GM12892 (cell line): Measurements from ENCODE around the gene ZNF275. TPM values are rescaled to one million over a fixed set of nuclear protein-coding genes. Genes with fewer than 3 reads are reported as not detected.
"Not testable (repeated sequence)": the region's sequence is repeated elsewhere in the genome, so short reads cannot be mapped to it uniquely, and the experiment has no call there.

ENCODE experiments used
- DNase-seq: peaks from one replicate; pipeline ENCODE4 v3.0.0; 2011; ENCODE audit not compliant: insufficient read length
- FAIRE-seq: peaks from 2 replicates; lab custom pipeline; 2011; peaks lifted over from hg19 to GRCh38; lab: Jason Lieb, UNC
- POLR2A ChIP-seq: IDR thresholded peaks from 2 replicates; pipeline ENCODE4 v1.6.1; 2011; ENCODE audit warnings: low read depth, low read length, control low read depth
- POLR2AphosphoS5 ChIP-seq: IDR thresholded peaks from 2 replicates; pipeline ENCODE4 v1.6.1; 2011; ENCODE audit warnings: low read depth, low read length, control low read depth
- TAF1 ChIP-seq: IDR thresholded peaks from 2 replicates; pipeline ENCODE4 v1.6.1; 2011; ENCODE audit warnings: low read depth, mild to moderate bottlenecking, control low read depth, low read length, borderline replicate concordance
- polyA plus RNA-seq: library from polyadenylated mRNA; unstranded; fragments of >200 nt; gene quantifications from one replicate; pipeline ENCODE4 v1.2.1, GENCODE V29; 2012; ENCODE audit warnings: missing spikeins, inconsistent platforms; ENCODE audit not compliant: missing spikeins

ZNF275 gene
- polyA plus RNA-seq, result 6.8 TPM

- DNase-seq (peak; percentile 72), FAIRE-seq (peak; percentile 21)
- TF ChIP-seq POLR2A, result peak; percentile 76; the same call in 1 of the 2 replicates
- TF ChIP-seq POLR2AphosphoS5, result no peak
- peak; percentile 51; the same call in 1 of the 2 replicates for TF ChIP-seq TAF1
Observed at GRCh38 chrX:153333821-153334653, at the start of gene ZNF275. TSS of gene ZNF275 (plus strand) at chrX:153334153. CDS start at chrX:153336680, 2,527 bp downstream.

GRCh38 chrX:153285678-153286077 lies 48.3 kb upstream of the ZNF275 start:
- not testable (repeated sequence) for FAIRE-seq, DNase-seq

- DNase-seq, FAIRE-seq: not testable (repeated sequence)
Observed at GRCh38 chrX:153288807-153289206, 45.1 kb upstream of the ZNF275 start.

- FAIRE-seq, result peak; percentile 76
- DNase-seq, result not testable (repeated sequence)
Observed at GRCh38 chrX:153293485-153294071, 40.4 kb upstream of the ZNF275 start.

GRCh38 chrX:153297376-153297775 lies 36.6 kb upstream of the ZNF275 start:
- DNase-seq (no peak), FAIRE-seq (no peak)
- TF ChIP-seq POLR2AphosphoS5 (no peak), TAF1 (no peak), POLR2A (no peak)

GRCh38 chrX:153299855-153300254 lies 34.1 kb upstream of the ZNF275 start:
- no peak for TF ChIP-seq POLR2AphosphoS5
- TF ChIP-seq POLR2A, result no peak
- DNase-seq (no peak), FAIRE-seq (no peak)

- no peak for FAIRE-seq
- TF ChIP-seq POLR2A, result no peak
- no peak for TF ChIP-seq TAF1
- TF ChIP-seq POLR2AphosphoS5, result no peak
Observed at GRCh38 chrX:153301746-153302145, 32.2 kb upstream of the ZNF275 start.

GRCh38 chrX:153302796-153303195 lies 31.2 kb upstream of the ZNF275 start:
- FAIRE-seq, result no peak
- TF ChIP-seq POLR2AphosphoS5, result no peak
- TF ChIP-seq TAF1, result no peak
- no peak for TF ChIP-seq POLR2A
- no peak for DNase-seq

More at GRCh38 chrX:153301746-153302145, 32.2 kb upstream of the ZNF275 start:
- no peak for DNase-seq

GRCh38 chrX:153303276-153304262 lies 30.4 kb upstream of the ZNF275 start:
- DNase-seq (no peak), FAIRE-seq (no peak)
- TF ChIP-seq TAF1 (no peak), POLR2AphosphoS5 (no peak), POLR2A (no peak)

- FAIRE-seq (no peak), DNase-seq (no peak)
- TF ChIP-seq POLR2A, result no peak
- TF ChIP-seq TAF1, result no peak
- TF ChIP-seq POLR2AphosphoS5, result no peak
Observed at GRCh38 chrX:153304988-153305736, 28.8 kb upstream of the ZNF275 start.

- TF ChIP-seq POLR2AphosphoS5 (no peak), TAF1 (no peak), POLR2A (no peak)
- FAIRE-seq (no peak), DNase-seq (no peak)
Observed at GRCh38 chrX:153305972-153306371, 28.0 kb upstream of the ZNF275 start.
